ENCODE measurements around the gene CLEC1B. TPM values are rescaled to one million over a fixed set of nuclear protein-coding genes. Genes with fewer than 3 reads are reported as not detected.

Gene CLEC1B
- total RNA-seq, 1 experiment from 2014 or later, result not detected

- Histone ChIP-seq H2AFZ (ENCODE audit: low read depth, low read length, poor library complexity, severe bottlenecking) (no peak overlapping the region), H4K20me1 (ENCODE audit: insufficient read depth) (no peaks in the 10 kb centered on the region), H3K4me2 (ENCODE audit: low read length) (no peak overlapping the region), H3K9me3 (ENCODE audit: control insufficient read depth in 1 of 2, insufficient read depth in 1 of 2, low read depth in 1 of 2, low read length in 2 of 2) (no peaks in the 10 kb centered on the region), H3K4me3 (replicated peaks in 1 of 2; ENCODE audit: low read depth in 1 of 2, low read length in 2 of 2) (no peak overlapping the region), H3K4me1 (ENCODE audit: control insufficient read depth in 1 of 2, insufficient read depth in 2 of 2, low read length in 2 of 2) (no peaks in the 10 kb centered on the region), H3K9me2 (ENCODE audit: insufficient read depth) (no peaks in the 10 kb centered on the region), H3K36me3 (ENCODE audit: control insufficient read depth in 1 of 2, insufficient read depth in 2 of 2, low read length in 2 of 2) (no peaks in the 10 kb centered on the region), H3K27ac (ENCODE audit: low read depth, low read length) (no peak overlapping the region), H3K79me2 (ENCODE audit: insufficient read depth, low read length) (no peaks in the 10 kb centered on the region), H3K27me3 (ENCODE audit: insufficient read depth, low read length) (peaks cover 6% of the 10 kb centered on the region), H3K9ac (ENCODE audit: low read length) (no peak overlapping the region)
- no TSS peak for BruUV-seq (replicated peaks)
- TF ChIP-seq TCF7L2 (IDR thresholded peaks at IDR 0.05; ENCODE audit: borderline replicate concordance, extremely low read depth, insufficient read depth, insufficient read length) (no peak), YY1 (IDR thresholded peaks at IDR 0.05; ENCODE audit: extremely low read depth, insufficient replicate concordance, low read depth, low read length) (no peak), ATF3 (IDR thresholded peaks at IDR 0.05) (no peak), ZFX (IDR thresholded peaks at IDR 0.05) (no peak), SIN3A (IDR thresholded peaks at IDR 0.05; ENCODE audit: low read depth) (no peak), CEBPB (IDR thresholded peaks at IDR 0.05; ENCODE audit: low read depth) (no peak), POLR2AphosphoS5 (IDR thresholded peaks at IDR 0.05; ENCODE audit: low read depth, low read length) (no peak), JUND (IDR thresholded peaks at IDR 0.05) (no peak), SRF (IDR thresholded peaks at IDR 0.05; ENCODE audit: low read depth) (no peak), RAD21 (IDR thresholded peaks at IDR 0.05; ENCODE audit: low read depth) (peak; percentile 60), POLR2A (IDR thresholded peaks at IDR 0.05; ENCODE audit: borderline replicate concordance, extremely low read depth, insufficient read depth, insufficient read length) (no peak), EZH2 (IDR thresholded peaks at IDR 0.05) (no peak)
- TF ChIP-seq, protein P1, sequence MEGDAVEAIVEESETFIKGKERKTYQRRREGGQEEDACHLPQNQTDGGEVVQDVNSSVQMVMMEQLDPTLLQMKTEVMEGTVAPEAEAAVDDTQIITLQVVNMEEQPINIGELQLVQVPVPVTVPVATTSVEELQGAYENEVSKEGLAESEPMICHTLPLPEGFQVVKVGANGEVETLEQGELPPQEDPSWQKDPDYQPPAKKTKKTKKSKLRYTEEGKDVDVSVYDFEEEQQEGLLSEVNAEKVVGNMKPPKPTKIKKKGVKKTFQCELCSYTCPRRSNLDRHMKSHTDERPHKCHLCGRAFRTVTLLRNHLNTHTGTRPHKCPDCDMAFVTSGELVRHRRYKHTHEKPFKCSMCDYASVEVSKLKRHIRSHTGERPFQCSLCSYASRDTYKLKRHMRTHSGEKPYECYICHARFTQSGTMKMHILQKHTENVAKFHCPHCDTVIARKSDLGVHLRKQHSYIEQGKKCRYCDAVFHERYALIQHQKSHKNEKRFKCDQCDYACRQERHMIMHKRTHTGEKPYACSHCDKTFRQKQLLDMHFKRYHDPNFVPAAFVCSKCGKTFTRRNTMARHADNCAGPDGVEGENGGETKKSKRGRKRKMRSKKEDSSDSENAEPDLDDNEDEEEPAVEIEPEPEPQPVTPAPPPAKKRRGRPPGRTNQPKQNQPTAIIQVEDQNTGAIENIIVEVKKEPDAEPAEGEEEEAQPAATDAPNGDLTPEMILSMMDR (IDR thresholded peaks at IDR 0.05 in 2 of 3, conservative IDR thresholded peaks at IDR 0.05 in 1 of 3; ENCODE audit: borderline replicate concordance in 1 of 3, insufficient read depth in 1 of 3, low read depth in 2 of 3, low read length in 2 of 3), result peak; percentile 4 to 55 (median 51); a peak in 5 of 6 replicates
- TF ChIP-seq, protein P2, sequence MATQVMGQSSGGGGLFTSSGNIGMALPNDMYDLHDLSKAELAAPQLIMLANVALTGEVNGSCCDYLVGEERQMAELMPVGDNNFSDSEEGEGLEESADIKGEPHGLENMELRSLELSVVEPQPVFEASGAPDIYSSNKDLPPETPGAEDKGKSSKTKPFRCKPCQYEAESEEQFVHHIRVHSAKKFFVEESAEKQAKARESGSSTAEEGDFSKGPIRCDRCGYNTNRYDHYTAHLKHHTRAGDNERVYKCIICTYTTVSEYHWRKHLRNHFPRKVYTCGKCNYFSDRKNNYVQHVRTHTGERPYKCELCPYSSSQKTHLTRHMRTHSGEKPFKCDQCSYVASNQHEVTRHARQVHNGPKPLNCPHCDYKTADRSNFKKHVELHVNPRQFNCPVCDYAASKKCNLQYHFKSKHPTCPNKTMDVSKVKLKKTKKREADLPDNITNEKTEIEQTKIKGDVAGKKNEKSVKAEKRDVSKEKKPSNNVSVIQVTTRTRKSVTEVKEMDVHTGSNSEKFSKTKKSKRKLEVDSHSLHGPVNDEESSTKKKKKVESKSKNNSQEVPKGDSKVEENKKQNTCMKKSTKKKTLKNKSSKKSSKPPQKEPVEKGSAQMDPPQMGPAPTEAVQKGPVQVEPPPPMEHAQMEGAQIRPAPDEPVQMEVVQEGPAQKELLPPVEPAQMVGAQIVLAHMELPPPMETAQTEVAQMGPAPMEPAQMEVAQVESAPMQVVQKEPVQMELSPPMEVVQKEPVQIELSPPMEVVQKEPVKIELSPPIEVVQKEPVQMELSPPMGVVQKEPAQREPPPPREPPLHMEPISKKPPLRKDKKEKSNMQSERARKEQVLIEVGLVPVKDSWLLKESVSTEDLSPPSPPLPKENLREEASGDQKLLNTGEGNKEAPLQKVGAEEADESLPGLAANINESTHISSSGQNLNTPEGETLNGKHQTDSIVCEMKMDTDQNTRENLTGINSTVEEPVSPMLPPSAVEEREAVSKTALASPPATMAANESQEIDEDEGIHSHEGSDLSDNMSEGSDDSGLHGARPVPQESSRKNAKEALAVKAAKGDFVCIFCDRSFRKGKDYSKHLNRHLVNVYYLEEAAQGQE (IDR thresholded peaks at IDR 0.05; ENCODE audit: low read depth), result no peak
- TF ChIP-seq, protein P3, sequence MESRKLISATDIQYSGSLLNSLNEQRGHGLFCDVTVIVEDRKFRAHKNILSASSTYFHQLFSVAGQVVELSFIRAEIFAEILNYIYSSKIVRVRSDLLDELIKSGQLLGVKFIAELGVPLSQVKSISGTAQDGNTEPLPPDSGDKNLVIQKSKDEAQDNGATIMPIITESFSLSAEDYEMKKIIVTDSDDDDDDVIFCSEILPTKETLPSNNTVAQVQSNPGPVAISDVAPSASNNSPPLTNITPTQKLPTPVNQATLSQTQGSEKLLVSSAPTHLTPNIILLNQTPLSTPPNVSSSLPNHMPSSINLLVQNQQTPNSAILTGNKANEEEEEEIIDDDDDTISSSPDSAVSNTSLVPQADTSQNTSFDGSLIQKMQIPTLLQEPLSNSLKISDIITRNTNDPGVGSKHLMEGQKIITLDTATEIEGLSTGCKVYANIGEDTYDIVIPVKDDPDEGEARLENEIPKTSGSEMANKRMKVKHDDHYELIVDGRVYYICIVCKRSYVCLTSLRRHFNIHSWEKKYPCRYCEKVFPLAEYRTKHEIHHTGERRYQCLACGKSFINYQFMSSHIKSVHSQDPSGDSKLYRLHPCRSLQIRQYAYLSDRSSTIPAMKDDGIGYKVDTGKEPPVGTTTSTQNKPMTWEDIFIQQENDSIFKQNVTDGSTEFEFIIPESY (IDR thresholded peaks at IDR 0.05; ENCODE audit: extremely low read depth, insufficient replicate concordance, low read length), result no peak
- ATAC-seq (0 out of 2 replicates have a peak, but pooled peaks have one; percentile 25), DNase-seq (ENCODE audit: low read depth, low spot score) (no peak)
- ChIA-PET POLR2A (no interaction called here), RAD21 (ENCODE audit: low non-redundant PET in 1 of 2, low total read pairs in 2 of 2, uncharacterized antibody in 2 of 2, unreplicated experiment in 2 of 2) (interaction anchor here in 1 of 2 experiments (0.8 kb wide), 1 partner anchor 106 kb away, joined by 3 read pairs; no protein-coding TSS in a partner anchor), CTCF (interaction anchor here (1.0 to 1.5 kb wide), 2 partner anchors 24 to 106 kb away, joined by 3 to 10 read pairs; partner anchors contain the start of gene CLEC12B)
- intact Hi-C loops (cut with micrococcal nuclease), result loop anchor here (1.0 to 10.0 kb wide), 3 partner anchors 106 to 731 kb away; no protein-coding TSS in a partner anchor
Observed at GRCh38 chr12:10033783-10034545, 35.0 kb upstream of the CLEC1B start.

Measured in HCT116 (cell line).